ENCODE results near the gene EME2. TPM values are rescaled to one million over a fixed set of nuclear protein-coding genes. Genes with fewer than 3 reads are reported as not detected.

Gene EME2
- total RNA-seq, 1 experiment from 2014 or later = 63.6 TPM

DNA sequence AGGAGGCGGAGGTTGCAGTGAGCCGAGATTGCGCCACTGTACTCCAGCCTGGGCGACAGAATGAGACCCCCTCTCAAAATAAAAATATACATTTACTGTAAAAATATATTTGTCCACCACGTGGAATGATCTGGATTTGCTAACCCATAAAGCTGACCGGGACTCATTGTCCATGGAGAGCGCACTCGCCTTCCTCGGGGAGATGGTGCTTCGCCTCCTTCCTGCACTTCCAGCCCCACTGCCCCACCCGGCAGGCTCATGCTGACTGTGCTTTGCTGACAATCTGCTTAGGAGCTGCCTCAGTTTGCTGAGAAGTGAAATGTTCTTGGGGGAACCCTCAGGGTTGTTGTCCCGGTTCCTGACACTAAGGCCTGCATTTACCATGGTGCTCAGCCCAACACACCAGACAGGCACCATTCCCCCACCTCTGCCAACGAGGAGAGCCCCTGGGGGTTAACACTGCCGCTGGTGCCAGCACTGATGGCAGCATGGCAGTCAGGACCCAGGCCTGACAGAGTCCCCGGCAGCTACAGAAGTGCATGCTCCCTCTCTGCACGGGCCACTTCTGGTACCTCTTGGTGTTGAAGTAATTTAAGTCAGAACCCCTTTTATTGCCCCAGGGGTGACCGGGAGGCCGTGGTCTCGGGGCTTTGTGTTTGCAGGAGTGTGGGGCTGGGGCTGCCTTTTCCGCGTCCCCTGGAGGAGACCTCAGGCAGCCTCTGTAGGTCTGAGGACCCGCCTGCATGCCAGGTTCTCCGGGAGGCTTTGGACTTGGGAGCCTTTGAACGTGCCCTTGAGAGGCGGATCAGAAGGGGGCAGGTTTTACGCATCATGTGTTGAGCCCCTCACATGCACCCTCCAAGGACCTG, 12.6 kb downstream of the EME2 start:
- DNase-seq = peak; percentile 25
- no peak overlapping the region for H2BK12ac ChIP-seq (ENCODE audit: insufficient read length, low read depth, low read length)
- no peak overlapping the region for H3K4me2 ChIP-seq (ENCODE audit: insufficient read depth, insufficient read length, low read length)
- H3K9ac ChIP-seq (ENCODE audit: extremely low read depth, insufficient read length, low read length) = no peak overlapping the region
- no peak overlapping the region for H3K14ac ChIP-seq (ENCODE audit: insufficient read depth, low read length)
- H4K91ac ChIP-seq (ENCODE audit: insufficient read length, low read depth, low read length) = no peak overlapping the region
- Mint-ChIP-seq H3K4me1 (peaks cover 7 to 14% of the 10 kb centered on the region in 2 experiments), H3K4me3 (peak overlapping the region; percentile 50 to 68; a peak in 4 of 5 replicates), H3K9me3 (no peaks in the 10 kb centered on the region), H3K27me3 (ENCODE audit: low read depth) (peaks cover 2% of the 10 kb centered on the region; the same call in 1 of the 2 replicates), H3K27ac (no peak overlapping the region), H3K36me3 (ENCODE audit: insufficient read depth in 1 of 3, low read depth in 3 of 3) (peaks cover 5 to 28% (median 17%) of the 10 kb centered on the region in 3 experiments; a peak in 6 of 7 replicates)
- H2AK5ac ChIP-seq (ENCODE audit: insufficient read length, low read length) = no peak overlapping the region
- peaks cover 5% of the 10 kb centered on the region for H3K23me2 ChIP-seq (ENCODE audit: insufficient read length, low read depth, low read length, poor library complexity, severe bottlenecking)
- H3K27ac ChIP-seq (ENCODE audit: insufficient read length, low read depth, low read length) = no peak overlapping the region
- no peak overlapping the region for H2BK5ac ChIP-seq (ENCODE audit: insufficient read length, low read length)
- no peak overlapping the region for H4K8ac ChIP-seq (replicated peaks; ENCODE audit: insufficient read length, low read depth, low read length)
- no peak overlapping the region for H4K5ac ChIP-seq (ENCODE audit: insufficient read length, low read depth, low read length)
- H3K9me3 ChIP-seq (ENCODE audit: control insufficient read depth, low read depth, low read length) = no peaks in the 10 kb centered on the region
- H3K23ac ChIP-seq (ENCODE audit: insufficient read length, low read depth, low read length) = no peak overlapping the region
- no CpG with 5 or more reads among the region's 26 CpGs for WGBS (ENCODE audit: extremely low coverage, insufficient read length, low lambda C conversion rate)
- H4K20me1 ChIP-seq (ENCODE audit: control insufficient read depth, insufficient read depth, insufficient read length) = no peaks in the 10 kb centered on the region
- H3K4me1 ChIP-seq (ENCODE audit: insufficient read depth, low read length) = no peaks in the 10 kb centered on the region; the same call in 1 of the 2 replicates
- H3K56ac ChIP-seq (ENCODE audit: insufficient read length, low read depth, low read length) = no peak overlapping the region
- TF ChIP-seq, protein P1, sequence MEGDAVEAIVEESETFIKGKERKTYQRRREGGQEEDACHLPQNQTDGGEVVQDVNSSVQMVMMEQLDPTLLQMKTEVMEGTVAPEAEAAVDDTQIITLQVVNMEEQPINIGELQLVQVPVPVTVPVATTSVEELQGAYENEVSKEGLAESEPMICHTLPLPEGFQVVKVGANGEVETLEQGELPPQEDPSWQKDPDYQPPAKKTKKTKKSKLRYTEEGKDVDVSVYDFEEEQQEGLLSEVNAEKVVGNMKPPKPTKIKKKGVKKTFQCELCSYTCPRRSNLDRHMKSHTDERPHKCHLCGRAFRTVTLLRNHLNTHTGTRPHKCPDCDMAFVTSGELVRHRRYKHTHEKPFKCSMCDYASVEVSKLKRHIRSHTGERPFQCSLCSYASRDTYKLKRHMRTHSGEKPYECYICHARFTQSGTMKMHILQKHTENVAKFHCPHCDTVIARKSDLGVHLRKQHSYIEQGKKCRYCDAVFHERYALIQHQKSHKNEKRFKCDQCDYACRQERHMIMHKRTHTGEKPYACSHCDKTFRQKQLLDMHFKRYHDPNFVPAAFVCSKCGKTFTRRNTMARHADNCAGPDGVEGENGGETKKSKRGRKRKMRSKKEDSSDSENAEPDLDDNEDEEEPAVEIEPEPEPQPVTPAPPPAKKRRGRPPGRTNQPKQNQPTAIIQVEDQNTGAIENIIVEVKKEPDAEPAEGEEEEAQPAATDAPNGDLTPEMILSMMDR (conservative IDR thresholded peaks at IDR 0.05) = no peak
- peaks cover 5% of the 10 kb centered on the region for H3K79me1 ChIP-seq (ENCODE audit: insufficient read depth, low read depth, low read length, poor library complexity, severe bottlenecking)
- H2BK20ac ChIP-seq (ENCODE audit: low read depth, low read length, poor library complexity, severe bottlenecking) = no peak overlapping the region
- H3K4ac ChIP-seq (ENCODE audit: low read depth, low read length) = no peak overlapping the region
- H3K18ac ChIP-seq (ENCODE audit: insufficient read length, low read depth, low read length) = no peak overlapping the region
- H3T11ph ChIP-seq (ENCODE audit: low read length) = no peak overlapping the region
- H2BK15ac ChIP-seq (ENCODE audit: low read depth, low read length) = no peak overlapping the region
- no peak overlapping the region for H2AFZ ChIP-seq (ENCODE audit: low read length)
- no peak overlapping the region for H2BK120ac ChIP-seq (ENCODE audit: low read depth, low read length, poor library complexity, severe bottlenecking)
- peaks cover 8% of the 10 kb centered on the region; the same call in 1 of the 2 replicates for H3K79me2 ChIP-seq (ENCODE audit: insufficient read depth, low read length)
- no peaks in the 10 kb centered on the region for H3K27me3 ChIP-seq (ENCODE audit: insufficient read depth, low read length)

Measured in H9 (cell line).